GM12875 (cell line): Measurements from ENCODE around the gene MAGOHB.

Source experiments
- H3K4me3 ChIP-seq: one replicate; pipeline ENCODE4 v1.5.1; 2011; ENCODE audit warnings: low read depth, low read length, control low read depth
- CTCF ChIP-seq: IDR thresholded peaks from 2 replicates; pipeline ENCODE4 v1.5.1; 2011; ENCODE audit warnings: low read depth, mild to moderate bottlenecking, control low read depth, inconsistent platforms, low read length, moderate library complexity, borderline replicate concordance; ENCODE audit not compliant: insufficient read depth

Gene MAGOHB

DNA sequence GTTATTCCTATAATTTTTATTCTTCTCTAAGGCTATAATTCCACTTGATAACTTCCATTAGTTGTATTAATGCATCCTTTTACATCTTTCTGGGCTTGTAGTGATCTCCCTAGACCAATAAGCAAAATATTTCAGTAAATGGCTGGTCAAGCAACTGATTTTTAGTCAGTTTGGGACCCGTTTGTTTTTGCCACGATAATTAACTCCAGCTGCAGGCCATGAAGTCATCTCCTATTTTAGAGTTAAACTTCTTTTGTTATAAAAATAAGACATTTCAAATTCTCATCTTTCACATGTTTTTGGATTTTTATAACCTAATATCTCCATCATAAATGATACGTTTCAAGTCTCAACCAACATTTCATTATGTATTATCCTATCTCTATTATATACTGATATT is 49.4 kb downstream of the MAGOHB start:
- TF ChIP-seq CTCF = no peak
- no peak overlapping the region for H3K4me3 ChIP-seq

DNA sequence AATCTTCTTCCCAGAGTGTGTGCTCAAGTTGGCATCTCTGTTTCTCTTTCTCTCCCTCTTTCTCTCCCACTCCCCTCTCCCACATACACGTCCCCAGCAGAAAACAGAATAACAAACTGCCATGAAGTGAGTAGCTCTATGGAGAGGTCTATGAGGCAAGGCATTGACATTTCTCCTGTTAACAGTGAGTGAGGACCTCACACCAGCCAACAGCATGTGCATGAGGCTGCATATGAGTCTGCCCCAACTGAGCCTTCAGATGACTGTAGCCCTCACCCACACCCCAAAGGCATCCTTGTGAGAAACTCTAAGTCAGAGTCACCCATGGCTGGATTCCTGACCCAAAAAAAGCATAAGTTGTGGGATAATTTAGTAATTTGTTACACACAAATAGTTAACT is 50.4 kb downstream of the MAGOHB start:
- TF ChIP-seq CTCF = no peak
- H3K4me3 ChIP-seq = no peak overlapping the region

- TF ChIP-seq CTCF = peak; percentile 23; the same call in 1 of the 2 replicates
- H3K4me3 ChIP-seq = no peak overlapping the region
Measured at GRCh38 chr12:10562306-10562933, 51.0 kb downstream of the MAGOHB start.

DNA sequence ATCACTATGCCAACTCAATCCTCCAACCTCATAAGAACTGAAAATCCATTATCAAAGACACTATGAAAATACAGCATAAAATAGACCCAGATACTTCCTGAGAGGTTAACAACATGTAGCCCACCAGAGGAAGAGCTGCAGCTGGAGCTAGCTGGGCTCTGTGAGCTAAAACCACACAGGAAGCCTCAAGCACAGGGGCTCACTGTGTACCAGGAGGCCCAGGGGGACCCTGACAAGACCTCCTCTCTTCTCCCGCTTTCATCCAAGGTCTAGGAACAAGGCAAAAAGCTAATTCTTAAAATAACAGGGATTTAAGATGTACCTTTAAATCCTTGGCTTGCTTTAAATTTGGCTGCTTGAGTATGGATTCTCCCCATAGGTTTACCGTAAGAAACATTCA is 54.2 kb downstream of the MAGOHB start:
- no peak overlapping the region for H3K4me3 ChIP-seq
- no peak for TF ChIP-seq CTCF

DNA sequence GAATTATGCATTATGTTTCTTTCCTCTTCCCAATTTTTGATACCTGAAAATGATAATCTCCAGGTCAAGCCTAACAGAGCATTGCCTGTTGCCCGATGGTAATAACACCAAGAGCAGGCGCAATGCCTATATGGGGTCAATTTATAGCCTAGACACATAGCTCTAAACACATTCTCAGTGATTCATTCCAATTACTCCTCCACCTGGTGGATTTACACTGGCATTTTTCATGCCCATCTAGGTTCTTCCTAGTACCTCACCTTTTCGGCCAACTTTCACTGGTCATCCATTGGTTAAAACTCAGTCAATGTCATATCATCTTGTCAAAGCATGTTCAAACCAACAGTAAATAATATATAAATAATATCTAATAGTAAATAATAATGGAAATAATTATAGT is 54.6 kb downstream of the MAGOHB start:
- no peak for TF ChIP-seq CTCF
- H3K4me3 ChIP-seq = no peak overlapping the region

DNA sequence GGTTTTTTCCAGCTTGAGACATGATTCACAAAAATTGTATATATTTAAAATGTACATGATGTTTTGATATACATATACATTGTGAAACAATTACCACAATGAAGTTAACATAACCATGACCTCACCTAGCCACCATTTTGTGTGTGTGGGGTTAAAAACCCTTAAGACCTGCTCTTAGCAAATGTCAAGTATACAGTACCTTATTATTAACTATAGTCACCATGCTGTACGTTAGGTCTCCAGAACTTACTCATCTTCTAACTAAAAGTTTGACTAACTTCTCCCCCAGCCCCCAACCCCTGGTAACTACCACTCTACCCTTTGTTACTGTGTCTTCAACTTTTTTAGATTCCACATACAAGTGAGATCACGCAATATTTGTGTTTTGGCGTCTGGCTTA is 55.1 kb downstream of the MAGOHB start:
- TF ChIP-seq CTCF = no peak

GRCh38 chr12:10557766-10558165 is 55.6 kb downstream of the MAGOHB start:
- no peak for TF ChIP-seq CTCF
- H3K4me3 ChIP-seq = no peak overlapping the region

More for the DNA sequence above, 55.1 kb downstream of the MAGOHB start:
- H3K4me3 ChIP-seq = no peak overlapping the region
